KG1 (cell line): ENCODE results near the gene COA8.

Experiments
- DNase-seq: peaks from one replicate; lab custom pipeline; 2025; lab: John Stamatoyannopoulos, UW

The COA8 gene

DNA sequence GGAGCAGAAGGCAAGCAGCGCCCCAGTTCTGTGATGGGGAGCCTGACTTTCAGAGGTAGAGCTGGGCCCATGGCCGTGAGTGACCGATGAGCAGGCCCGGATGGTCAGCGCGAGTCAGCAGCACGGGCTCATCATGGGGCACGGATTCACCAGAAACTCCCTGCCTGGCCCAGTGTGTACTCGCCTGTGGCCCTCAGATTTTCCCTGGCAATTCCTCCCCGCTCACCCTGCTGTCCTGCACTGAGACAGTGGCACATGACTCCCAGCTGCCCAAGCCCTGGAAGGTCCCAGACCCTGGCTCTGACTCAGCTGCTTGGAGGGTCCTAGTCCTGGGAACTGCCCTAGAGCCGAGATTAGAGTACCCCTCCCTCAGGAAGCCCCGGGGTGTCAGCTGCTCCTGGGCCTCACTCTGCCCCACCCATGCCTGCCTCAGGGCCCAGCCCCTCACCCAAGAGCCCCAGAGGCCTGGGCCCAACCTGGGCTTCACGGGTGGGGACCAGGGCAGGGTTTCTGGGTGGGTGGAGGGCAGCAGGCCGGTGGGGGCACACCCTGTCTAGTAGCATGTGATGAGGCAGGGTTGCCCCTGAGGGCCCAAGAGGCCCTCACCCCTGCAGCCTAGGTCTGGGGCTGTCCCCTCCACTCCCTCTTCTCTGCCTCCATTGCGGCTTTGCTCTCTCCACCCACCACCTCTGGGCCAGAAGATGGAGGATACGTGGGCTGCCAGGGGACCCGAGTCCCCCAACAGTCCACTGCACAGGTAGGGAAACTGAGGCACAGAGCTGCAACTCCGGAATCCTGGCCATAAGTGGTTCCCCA lies 25.4 kb upstream of the COA8 start:
- no peak for DNase-seq

DNA sequence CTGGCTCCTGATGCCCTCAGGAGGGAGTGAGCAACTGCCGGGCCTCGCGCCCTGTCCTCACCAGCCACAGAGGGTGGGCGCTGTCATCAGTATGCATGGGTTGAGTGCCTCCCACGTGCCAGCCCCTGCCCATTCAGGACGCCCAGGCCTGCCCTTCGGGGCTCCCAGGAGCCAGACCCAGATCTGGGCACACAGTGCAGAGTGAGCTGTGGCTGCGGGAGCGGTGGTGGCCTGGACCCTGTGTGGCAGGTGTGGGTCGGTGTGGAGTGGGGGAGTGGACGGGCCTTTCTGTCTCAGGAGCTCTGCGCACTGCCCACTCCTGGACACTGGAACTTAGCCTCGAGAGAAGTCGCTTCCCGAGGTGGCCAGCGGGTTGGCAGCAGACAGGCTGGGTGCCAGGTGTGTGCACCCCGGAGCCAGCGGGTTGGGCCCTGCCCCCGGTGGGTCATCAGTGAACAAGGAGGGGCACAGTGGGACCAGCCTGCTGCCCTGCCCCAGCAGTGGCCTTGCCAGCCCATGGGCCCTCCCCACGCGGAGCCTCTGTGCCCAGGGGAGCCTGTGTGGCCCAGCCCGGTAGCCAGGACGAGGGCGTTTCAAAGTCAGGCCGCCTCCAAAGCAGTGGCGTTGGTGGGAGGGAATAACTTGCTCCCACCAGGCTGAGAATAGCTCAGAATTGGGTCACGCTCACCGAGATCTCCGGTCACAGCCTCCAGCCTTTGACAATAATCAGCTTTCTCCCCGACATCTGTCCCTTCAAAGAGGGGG lies 24.3 kb upstream of the COA8 start:
- DNase-seq, result no peak

- DNase-seq, result no peak
Measured at GRCh38 chr14:103539056-103539825, 23.5 kb upstream of the COA8 start.

- no peak for DNase-seq
Measured at GRCh38 chr14:103540821-103541708, 21.7 kb upstream of the COA8 start.

- DNase-seq, result no peak
Measured at GRCh38 chr14:103541709-103542604, 20.8 kb upstream of the COA8 start.

- no peak for DNase-seq
Measured at GRCh38 chr14:103542605-103543088, 20.1 kb upstream of the COA8 start.

GRCh38 chr14:103543140-103543539 lies 19.6 kb upstream of the COA8 start:
- DNase-seq, result no peak

DNA sequence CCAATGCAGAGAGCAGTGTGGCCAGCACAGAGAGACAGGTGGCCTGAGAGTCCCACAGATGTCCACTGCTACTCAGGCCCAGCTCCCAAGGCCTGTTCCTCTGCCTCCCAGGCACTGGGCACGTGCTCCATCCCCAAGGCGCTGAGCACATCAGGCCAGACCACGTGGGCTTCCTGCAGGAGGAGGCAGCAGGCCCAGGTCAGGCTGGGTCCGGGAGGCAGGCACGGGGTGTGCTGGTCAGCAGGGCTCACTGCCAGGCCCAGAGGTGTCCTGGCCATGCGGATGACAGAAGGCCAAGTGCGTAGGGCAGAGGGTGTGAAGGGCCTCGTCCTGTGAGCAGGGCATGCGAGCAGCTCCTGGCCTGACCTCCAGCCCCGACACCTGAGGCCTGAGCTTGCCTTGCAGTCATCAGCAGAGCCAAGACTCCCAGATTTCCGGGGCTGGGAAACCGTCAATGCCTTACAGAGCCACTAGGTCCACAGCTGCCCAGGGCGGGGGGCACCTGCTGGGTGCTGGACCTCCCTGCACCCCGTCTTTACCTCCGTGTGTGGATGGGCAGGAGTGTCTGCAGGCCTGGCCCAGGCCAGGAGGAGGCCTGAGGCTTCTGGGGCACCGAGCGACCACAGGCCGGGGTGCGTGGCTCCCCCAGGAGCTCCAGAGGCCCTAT lies 18.9 kb upstream of the COA8 start:
- no peak for DNase-seq

GRCh38 chr14:103544388-103545218 lies 18.2 kb upstream of the COA8 start:
- DNase-seq, result no peak

GRCh38 chr14:103545219-103545914 lies 17.4 kb upstream of the COA8 start:
- no peak for DNase-seq

DNA sequence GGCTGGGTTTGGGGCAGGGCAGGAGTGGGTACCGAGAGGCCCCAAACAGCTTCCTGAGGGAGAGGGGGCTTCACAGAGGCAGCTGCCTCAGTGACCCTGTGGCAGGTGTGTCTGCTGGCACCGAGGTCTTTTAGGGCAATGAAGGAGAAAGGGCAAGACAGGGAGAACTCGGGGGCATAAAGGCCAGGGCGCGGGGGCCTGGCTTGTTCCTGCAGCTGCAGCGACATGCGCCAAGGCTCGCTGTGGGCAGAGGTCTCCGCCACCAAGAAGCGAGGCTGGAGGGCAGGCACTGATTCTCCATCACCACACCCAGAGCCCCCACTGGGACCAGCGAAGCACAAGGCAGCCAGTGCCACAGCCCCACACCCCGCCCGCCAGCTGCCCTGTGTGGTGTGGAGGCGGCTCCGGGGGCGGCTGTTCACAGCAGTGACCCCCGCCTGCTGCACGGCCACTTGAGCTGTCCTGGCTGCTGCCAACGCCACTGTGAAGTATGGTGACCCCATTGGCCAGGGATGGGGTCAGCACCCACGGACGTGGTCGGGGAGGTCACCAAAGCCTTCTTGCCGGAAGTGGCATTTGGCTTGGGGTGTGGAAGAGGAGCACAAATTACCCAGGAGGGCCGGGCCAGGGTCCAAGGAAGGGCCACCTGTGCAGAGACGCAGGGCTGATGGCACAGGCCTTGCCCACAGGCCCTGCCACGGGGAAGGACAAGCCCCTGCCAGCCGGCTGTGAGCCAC lies 16.7 kb upstream of the COA8 start:
- no peak for DNase-seq

GRCh38 chr14:103546652-103547454 lies 15.9 kb upstream of the COA8 start:
- DNase-seq, result peak; percentile 21

GRCh38 chr14:103547455-103547940 lies 15.3 kb upstream of the COA8 start:
- no peak for DNase-seq

DNA sequence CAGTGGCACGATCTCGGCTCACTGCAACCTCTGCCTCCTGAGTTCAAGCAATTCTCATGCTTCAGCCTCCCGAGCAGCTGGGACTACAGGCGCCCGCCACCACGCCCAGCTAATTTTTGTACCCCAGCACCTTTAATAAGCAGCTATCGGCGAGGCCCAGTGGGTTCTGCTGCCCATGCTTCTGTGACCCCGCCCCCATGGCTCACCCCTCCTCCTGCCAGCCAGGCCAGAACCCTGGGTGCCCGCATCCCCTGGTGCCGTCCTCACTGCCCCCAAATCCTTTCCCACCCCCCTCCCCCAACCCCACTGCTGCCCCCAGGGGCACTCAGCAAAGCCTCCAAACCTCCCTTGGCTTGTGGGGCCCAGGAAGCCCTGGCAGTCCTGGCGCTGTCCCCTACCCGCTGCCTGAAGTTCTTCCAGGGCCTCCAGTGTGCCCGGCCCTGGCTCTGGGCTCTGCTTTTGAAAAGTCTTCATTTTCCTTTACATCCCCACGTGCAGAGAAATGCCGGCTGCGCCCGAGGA lies 14.8 kb upstream of the COA8 start:
- DNase-seq, result no peak

DNA sequence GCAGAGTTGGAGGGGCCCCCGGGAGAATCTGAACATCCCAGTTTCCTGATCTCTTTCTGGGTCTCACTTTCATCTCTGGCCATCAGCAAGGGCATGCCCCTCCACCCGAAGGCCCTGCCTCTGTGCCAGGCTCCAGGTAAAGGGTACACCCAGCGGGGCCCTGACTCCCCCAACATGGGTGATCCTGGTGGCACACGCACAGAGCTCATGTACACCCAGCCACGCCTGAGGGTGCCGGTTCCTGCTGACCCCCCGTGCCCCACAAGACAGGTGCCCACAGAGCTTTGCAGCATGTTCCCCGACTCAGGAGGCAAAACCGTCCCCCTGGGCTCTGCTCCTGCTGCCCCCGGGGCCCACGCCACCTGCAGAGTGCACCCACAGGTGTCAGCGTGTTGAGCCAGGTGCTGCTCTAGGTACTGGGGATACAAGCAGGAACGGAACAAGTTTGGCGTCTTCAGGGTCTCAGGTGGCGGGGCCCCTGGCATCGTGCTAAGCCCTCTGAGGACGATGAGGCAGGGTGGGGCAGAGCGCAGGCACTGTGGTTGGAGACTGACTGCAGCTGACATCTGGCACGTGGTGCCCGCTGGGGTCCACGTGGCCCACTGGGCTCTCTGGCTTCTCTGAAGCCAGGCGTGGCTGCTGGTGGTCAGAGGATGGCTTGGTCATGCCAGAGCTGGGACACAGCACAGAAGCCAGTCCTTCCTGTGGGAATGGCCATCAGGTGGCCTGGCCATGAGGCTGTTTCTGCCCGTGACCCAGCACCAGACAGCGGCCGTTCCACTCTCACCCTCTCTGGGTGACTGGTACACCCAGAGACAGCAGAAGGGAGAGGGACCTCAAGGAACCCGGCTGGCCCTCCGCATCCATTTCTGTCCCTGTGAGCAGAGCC lies 14.1 kb upstream of the COA8 start:
- DNase-seq, result no peak
